Measurements from ENCODE around the gene MAP1LC3B.
A peak's percentile ranks its signal among the peaks of the same experiment; 100 is the strongest.

The MAP1LC3B gene

DNA sequence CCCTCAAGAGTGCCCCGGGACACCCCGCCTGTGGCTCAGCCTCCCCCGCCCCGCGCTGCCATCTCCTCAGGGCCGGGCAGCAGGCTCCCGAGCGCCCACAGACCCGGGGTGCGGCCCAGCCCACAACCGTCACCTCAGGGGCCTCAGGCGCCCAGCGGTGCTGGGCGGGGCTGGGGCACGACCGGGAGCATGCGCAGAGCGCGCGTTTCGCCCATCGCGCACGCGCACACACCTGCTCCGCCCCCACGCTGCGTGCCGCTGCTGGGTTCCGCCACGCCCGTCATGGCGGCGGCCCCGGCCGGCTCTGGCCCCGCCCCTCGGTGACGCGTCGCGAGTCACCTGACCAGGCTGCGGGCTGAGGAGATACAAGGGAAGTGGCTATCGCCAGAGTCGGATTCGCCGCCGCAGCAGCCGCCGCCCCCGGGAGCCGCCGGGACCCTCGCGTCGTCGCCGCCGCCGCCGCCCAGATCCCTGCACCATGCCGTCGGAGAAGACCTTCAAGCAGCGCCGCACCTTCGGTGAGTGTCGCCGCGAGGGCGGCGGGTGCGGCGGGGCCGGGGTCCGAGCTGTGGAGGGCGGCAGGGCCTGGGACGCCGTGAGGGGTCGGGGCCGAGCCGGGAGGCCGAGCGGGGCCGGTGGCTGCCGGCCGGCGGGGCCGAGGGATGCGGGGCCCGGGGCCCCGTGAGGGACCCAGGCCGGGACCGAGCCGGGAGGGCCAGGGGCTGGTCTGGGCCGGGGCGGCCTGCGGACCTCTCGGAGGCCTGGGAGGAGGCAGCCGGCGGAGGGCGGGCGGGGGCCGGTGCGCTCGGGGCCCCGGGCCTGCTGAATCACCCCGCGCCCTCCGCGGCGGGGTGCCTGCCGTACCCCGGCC, at the start of gene MAP1LC3B:
Gene MAP1LC3B, plus strand, starts transcription at position 387 of the 871 bp plus-strand sequence. Its CDS starts 92 bp downstream, at position 479.
- peak; percentile 97 for DNase-seq

DNA sequence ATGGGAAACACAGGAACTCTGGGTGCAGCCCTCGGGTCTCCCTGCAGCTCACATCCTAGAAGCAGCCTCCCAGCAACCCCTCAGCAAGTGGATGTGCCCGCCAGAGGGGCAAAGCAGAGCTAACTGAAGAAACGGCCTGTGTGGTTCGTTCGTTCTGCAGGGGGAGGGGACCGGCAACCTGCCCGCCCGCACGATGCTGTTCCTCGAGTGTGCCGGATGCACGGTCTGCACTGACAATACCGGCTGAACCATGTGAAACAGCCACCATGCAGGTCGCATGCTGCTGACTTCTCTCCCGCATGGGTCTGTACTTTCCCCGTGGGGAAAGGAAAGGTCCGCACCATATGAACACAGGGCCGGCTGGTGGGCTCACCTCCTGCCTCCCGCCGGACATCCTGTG, 49.6 kb upstream of the MAP1LC3B start:
- no peak for DNase-seq

DNA sequence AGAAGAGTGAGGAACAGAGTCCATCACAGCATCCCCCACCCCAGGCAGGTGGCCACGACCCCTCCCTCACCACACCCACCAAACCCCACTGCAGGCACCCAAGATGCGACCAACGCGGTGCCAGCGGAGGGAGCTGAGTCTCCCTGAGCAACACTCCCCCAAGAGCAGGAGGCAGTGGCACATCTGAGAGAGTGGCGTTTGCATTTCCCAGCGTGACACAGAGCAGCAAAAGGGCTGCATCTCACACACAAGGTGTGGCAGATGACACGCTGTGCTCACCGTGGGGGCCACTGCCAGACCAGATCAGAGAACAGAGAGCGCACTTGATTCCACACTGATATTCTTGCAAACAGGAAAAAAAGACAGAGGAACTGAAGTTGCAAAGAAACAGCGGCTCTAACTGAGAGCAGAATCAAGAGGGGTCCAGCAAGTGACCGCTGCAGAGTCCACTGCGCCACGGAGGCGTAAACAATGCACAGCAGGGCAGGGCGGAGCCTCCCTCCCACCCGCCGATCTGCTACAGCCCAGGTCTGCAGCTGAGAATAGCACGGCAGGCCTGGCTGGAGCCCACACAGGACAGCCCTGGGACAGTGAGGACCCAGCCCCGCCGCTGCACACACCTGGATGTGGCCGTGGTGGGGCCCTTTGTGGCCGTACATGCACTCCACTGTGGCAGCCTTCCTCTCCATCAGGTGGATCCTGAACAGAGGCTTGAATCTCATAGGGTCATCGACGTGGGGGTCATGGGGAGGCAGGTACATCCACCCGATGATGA, 49.0 kb upstream of the MAP1LC3B start:
- no peak for DNase-seq

DNA sequence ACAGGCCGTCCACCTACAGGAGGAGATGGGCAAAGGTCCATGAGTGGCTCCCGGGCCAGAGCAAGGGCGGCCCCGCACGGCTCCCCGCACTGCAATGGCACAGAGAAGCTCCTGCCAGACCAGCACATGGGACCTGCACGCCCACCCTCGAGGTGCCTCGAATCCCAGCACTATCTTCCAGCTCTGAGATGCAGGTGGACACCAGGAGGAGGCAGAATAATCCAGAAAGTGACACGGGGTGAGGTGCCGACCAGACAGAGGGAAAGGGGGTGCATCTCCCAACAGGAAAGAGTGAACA, 48.4 kb upstream of the MAP1LC3B start:
- DNase-seq, result no peak

- no peak for DNase-seq
These were observed 47.8 kb upstream of the MAP1LC3B start for GRCh38 chr16:87344165-87344930.

- peak; percentile 48 for DNase-seq
These were observed 47.1 kb upstream of the MAP1LC3B start for GRCh38 chr16:87344931-87345631.

GRCh38 chr16:87345726-87346424, 46.3 kb upstream of the MAP1LC3B start:
- no peak for DNase-seq

DNA sequence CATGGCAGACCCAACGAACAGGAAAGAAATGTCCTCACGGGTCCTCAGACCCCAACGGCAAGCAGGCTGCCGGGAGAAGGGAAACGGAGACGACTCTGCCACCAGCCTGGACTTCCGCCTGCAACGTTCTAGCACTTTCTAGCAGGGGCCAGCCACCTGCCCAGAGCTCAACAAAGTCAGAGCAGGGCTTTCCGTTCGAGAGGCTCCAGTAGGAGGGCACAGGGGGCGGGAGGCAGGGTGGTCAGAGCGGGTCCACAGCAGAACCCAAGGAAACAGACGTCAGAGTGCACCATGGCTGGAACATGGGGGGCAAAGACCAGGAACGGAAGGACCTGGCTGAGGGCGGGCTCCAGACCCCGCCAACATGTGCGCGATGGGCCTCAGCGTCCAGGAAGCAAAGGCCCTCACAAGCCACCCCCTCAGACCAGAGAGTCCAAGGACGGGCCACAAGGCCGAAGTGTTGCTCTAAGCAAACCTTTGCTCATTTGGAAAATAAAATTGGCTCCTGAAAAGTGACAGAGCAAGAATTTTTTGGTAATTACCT, 45.5 kb upstream of the MAP1LC3B start:
- DNase-seq, result no peak

- no peak for DNase-seq
These were observed 44.1 kb upstream of the MAP1LC3B start for GRCh38 chr16:87347932-87348615.

- DNase-seq, result no peak
These were observed 43.4 kb upstream of the MAP1LC3B start for GRCh38 chr16:87348616-87349157.

GRCh38 chr16:87350031-87350430, 42.1 kb upstream of the MAP1LC3B start:
- no peak for DNase-seq

DNA sequence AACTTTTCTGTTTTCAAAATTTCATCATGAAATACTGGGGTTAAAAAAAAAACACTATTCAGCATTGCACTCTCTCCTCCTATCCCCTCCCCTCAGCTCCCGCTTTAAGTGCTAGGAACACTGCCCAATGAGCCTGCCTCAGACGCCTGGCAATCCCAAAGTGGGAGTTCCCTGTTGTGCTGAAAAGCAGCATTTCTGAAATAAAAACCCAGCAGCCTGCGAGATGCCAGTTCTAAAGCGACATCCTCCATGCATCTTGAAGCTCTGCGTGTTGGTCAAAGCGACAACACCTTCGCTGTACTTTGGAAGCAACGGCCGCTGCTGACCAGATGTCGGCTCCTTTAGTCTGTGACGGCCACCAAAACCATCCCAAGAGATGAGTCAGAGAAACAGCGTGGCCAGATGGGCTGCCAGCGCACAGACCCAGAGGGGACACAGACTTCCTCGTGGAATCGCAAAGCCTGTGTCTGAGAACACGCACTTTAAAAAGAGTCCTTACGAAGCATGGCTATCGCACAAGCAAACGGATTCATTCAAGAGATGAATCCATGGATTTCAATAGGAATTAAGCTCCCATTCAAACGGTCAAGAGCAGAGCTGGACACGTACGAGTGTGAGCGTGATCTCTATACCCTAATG, 41.3 kb upstream of the MAP1LC3B start:
- no peak for DNase-seq

DNA sequence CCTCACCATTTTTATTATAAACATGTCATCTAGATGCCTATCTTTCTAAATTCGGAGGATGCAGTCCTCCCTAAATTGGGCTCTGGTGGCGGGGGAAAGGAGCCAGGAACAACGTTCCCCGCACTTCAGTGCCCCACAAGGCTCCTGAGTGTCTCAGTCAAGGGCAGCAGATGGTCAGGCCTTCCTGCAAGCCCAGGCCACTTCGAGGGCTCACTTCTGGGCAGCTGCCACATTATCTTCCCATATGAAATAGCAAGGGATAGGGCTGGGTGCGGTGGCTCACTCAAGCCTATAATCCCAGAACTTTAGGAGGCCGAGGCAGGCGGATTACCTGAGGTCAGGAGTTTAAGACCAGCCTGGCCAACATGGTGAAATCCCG, 40.8 kb upstream of the MAP1LC3B start:
- no peak for DNase-seq

- no peak for DNase-seq
These were observed 39.3 kb upstream of the MAP1LC3B start for GRCh38 chr16:87352818-87353217.

DNA sequence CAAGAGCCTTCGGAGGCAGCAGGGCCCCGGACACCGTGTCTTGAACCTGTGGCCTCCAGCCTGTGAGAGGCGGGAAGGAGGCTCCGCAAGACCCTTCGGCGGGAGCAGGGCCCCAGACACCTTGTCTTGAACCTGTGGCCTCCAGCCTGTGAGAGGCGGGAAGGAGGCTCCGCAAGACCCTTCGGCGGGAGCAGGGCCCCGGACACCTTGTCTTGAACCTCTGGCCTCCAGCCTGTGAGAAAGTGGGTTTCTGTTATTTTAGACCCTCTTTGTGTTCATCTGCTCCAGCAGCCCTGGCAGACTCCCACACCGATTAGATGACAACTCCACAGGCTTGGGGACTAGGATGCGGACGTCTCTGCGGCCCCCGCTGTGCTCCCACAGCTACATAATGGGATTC, 38.5 kb upstream of the MAP1LC3B start:
- DNase-seq, result no peak

- DNase-seq, result no peak
These were observed 35.7 kb upstream of the MAP1LC3B start for GRCh38 chr16:87356491-87356853.

- DNase-seq, result no peak
These were observed 33.9 kb upstream of the MAP1LC3B start for GRCh38 chr16:87358250-87358649.

DNA sequence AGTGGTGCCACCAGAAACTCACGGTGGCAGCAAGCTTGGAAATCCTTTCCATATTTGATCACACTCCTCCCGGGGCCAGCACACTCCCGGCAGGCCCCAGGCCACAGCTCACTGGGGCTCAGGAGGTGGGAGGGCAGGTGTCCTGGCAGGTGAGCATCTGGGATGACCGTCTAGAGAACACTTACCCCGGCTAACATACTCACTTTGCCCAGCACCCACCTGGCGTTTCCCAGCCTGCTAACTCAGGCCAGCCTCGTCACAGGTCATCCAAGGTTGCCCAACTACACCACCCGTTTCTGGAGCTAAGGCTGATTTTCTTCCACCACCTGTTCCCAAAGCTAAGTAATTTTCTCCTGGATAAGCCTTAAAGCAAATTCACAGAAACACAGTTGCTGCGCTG, 33.4 kb upstream of the MAP1LC3B start:
- no peak for DNase-seq

GRCh38 chr16:87359121-87359520, 33.0 kb upstream of the MAP1LC3B start:
- no peak for DNase-seq

- DNase-seq, result no peak
These were observed 31.1 kb upstream of the MAP1LC3B start for GRCh38 chr16:87360862-87361610.
